Hepatocyte (in vitro differentiated cells): ENCODE results near the gene OMA1. TPM values are rescaled to one million over a fixed set of nuclear protein-coding genes. Genes with fewer than 3 reads are reported as not detected.
"Not testable (repeated sequence)": the region's sequence is repeated elsewhere in the genome, so short reads cannot be mapped to it uniquely, and the experiment has no call there.

Experiments
- DNase-seq: peaks from one replicate; pipeline ENCODE4 v3.0.0-alpha.2; 2016; ENCODE audit warnings: low spot score
- H2AFZ ChIP-seq: fragments of 200-600 bp; sonication (generic); 2 replicates; pipeline ENCODE4 v1.6.0; 2016; ENCODE audit warnings: antibody characterized with exemption, mild to moderate bottlenecking
- H3K27ac ChIP-seq: fragments of 200-600 bp; sonication (generic); 2 replicates; pipeline ENCODE4 v1.5.1; 2016; ENCODE audit warnings: mild to moderate bottlenecking
- H3K27me3 ChIP-seq: fragments of 200-600 bp; sonication (generic); 2 replicates; pipeline ENCODE4 v1.6.1; 2016
- H3K36me3 ChIP-seq: fragments of 200-600 bp; sonication (generic); replicated peaks from 2 replicates; pipeline ENCODE4 v1.5.1; 2016; ENCODE audit warnings: low read depth; ENCODE audit not compliant: insufficient read depth
- H3K4me1 ChIP-seq: fragments of 200-600 bp; sonication (generic); 2 replicates; pipeline ENCODE4 v1.5.1; 2016; ENCODE audit warnings: mild to moderate bottlenecking, moderate library complexity; ENCODE audit not compliant: insufficient read depth
- H3K4me2 ChIP-seq: fragments of 200-600 bp; sonication (generic); 2 replicates; pipeline ENCODE4 v1.6.0; 2016
- H3K4me3 ChIP-seq: fragments of 200-600 bp; sonication (generic); 2 replicates; pipeline ENCODE4 v1.5.1; 2016; ENCODE audit warnings: mild to moderate bottlenecking
- H3K79me2 ChIP-seq: fragments of 200-600 bp; sonication (generic); 2 replicates; pipeline ENCODE4 v1.6.0; 2017; ENCODE audit warnings: mild to moderate bottlenecking
- H3K9me2 ChIP-seq: fragments of 200-600 bp; sonication (generic); replicated peaks from 2 replicates; pipeline ENCODE4 v1.6.0; 2017; ENCODE audit warnings: mild to moderate bottlenecking; ENCODE audit not compliant: insufficient read depth
- H3K9me3 ChIP-seq: fragments of 200-600 bp; sonication (generic); 2 replicates; pipeline ENCODE4 v1.5.1; 2016; ENCODE audit warnings: low read depth, mild to moderate bottlenecking
- H4K20me1 ChIP-seq: fragments of 200-600 bp; sonication (generic); 2 replicates; pipeline ENCODE4 v1.6.0; 2016; ENCODE audit warnings: mild to moderate bottlenecking; ENCODE audit not compliant: insufficient read depth, poor library complexity, severe bottlenecking
- EZH2 ChIP-seq: fragments of 200-600 bp; sonication (generic); IDR thresholded peaks from 2 replicates; pipeline ENCODE4 v1.6.1; 2016; ENCODE audit warnings: antibody characterized with exemption, mild to moderate bottlenecking, borderline replicate concordance
- EZH2phosphoT487 ChIP-seq: fragments of 200-600 bp; sonication (generic); IDR thresholded peaks from one replicate; pipeline ENCODE4 v1.6.1; 2018; ENCODE audit warnings: antibody characterized with exemption, mild to moderate bottlenecking, low read depth, moderate library complexity; ENCODE audit not compliant: unreplicated experiment, severe bottlenecking
- WGBS: methylation state at CpG from one replicate; pipeline ENCODE4 v1.1.6; 2016; ENCODE audit warnings: low lambda C conversion rate; ENCODE audit errors: missing lambda C conversion rate; 5-methylcytosine and 5-hydroxymethylcytosine counted together
- polyA plus RNA-seq: library from polyadenylated mRNA; unstranded; fragments of >200 nt; fragmentation: Nextera tagmentation; extraction: Ambion mirVana; gene quantifications from 2 replicates; pipeline ENCODE4 v1.2.1, GENCODE V29; 2016
- total RNA-seq: library from RNA; depleted of rRNA; stranded (reverse); fragments of >200 nt; gene quantifications from 2 replicates; pipeline ENCODE4 v1.2.3, GENCODE V29; 2014
- TF ChIP-seq, protein P1 (sequence below): fragments of 200-600 bp; sonication (generic); IDR thresholded peaks from 2 replicates; pipeline ENCODE4 v1.5.1; 2016; ENCODE audit warnings: antibody characterized with exemption, mild to moderate bottlenecking; ENCODE audit not compliant: poor library complexity

The OMA1 gene
- total and polyA plus RNA-seq, 2 experiments from 2014 or later: 19.7 to 36.0 TPM

GRCh38 chr1:58568911-58569310 lies 22.4 kb upstream of the OMA1 start:
- Histone ChIP-seq H3K4me1 (peaks cover 12% of the 10 kb centered on the region), H4K20me1 (no peaks in the 10 kb centered on the region), H2AFZ (no peak overlapping the region), H3K9me2 (no peaks in the 10 kb centered on the region), H3K4me3 (no peak overlapping the region), H3K27me3 (no peaks in the 10 kb centered on the region), H3K4me2 (no peak overlapping the region), H3K27ac (no peak overlapping the region), H3K9me3 (no peaks in the 10 kb centered on the region), H3K36me3 (no peaks in the 10 kb centered on the region), H3K79me2 (no peaks in the 10 kb centered on the region)
- 78% methylated on average over 5 of the region's 5 CpGs for WGBS
- DNase-seq: no peak
- TF ChIP-seq, protein P1, sequence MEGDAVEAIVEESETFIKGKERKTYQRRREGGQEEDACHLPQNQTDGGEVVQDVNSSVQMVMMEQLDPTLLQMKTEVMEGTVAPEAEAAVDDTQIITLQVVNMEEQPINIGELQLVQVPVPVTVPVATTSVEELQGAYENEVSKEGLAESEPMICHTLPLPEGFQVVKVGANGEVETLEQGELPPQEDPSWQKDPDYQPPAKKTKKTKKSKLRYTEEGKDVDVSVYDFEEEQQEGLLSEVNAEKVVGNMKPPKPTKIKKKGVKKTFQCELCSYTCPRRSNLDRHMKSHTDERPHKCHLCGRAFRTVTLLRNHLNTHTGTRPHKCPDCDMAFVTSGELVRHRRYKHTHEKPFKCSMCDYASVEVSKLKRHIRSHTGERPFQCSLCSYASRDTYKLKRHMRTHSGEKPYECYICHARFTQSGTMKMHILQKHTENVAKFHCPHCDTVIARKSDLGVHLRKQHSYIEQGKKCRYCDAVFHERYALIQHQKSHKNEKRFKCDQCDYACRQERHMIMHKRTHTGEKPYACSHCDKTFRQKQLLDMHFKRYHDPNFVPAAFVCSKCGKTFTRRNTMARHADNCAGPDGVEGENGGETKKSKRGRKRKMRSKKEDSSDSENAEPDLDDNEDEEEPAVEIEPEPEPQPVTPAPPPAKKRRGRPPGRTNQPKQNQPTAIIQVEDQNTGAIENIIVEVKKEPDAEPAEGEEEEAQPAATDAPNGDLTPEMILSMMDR: no peak
- TF ChIP-seq EZH2 (no peak), EZH2phosphoT487 (no peak)

DNA sequence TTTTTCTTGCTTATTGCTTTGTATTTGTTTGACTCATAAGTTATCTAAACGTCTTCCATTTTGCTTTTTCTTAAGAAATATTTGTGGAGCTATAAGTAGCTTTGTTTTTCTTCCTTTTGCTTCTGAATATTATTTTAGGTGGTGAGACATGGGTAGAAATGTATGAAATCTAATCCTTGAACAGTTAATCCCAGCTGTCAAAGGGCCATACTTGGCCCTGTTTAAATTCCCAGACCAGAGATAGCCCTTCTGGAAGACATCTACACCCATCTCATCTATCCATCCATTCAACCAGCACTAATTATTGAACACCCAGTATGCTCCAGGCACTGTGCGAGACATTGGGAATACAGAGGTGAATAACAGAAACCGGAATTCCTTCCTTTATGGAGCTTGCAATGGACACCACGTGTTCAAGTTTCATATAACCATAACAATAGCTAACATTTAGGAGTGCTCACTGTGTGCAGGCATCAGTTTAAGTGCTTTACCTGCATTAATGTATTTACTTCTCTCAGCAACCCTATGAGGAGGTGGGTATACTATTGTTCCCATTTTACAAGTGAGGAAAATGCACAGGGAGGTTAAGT lies 21.8 kb upstream of the OMA1 start:
- H3K4me1 ChIP-seq: peaks cover 12% of the 10 kb centered on the region
- H3K9me3 ChIP-seq: no peaks in the 10 kb centered on the region
- no peak for DNase-seq
- no peak overlapping the region for H2AFZ ChIP-seq
- H4K20me1 ChIP-seq: no peaks in the 10 kb centered on the region
- TF ChIP-seq, protein P1: no peak
- no peak for TF ChIP-seq EZH2
- TF ChIP-seq EZH2phosphoT487: no peak
- H3K4me2 ChIP-seq: no peak overlapping the region
- H3K36me3 ChIP-seq: no peaks in the 10 kb centered on the region
- H3K27ac ChIP-seq: no peak overlapping the region
- 83% methylated on average over 4 of the region's 4 CpGs for WGBS
- H3K27me3 ChIP-seq: no peaks in the 10 kb centered on the region
- no peak overlapping the region for H3K4me3 ChIP-seq
- H3K9me2 ChIP-seq: no peaks in the 10 kb centered on the region
- H3K79me2 ChIP-seq: no peaks in the 10 kb centered on the region

DNA sequence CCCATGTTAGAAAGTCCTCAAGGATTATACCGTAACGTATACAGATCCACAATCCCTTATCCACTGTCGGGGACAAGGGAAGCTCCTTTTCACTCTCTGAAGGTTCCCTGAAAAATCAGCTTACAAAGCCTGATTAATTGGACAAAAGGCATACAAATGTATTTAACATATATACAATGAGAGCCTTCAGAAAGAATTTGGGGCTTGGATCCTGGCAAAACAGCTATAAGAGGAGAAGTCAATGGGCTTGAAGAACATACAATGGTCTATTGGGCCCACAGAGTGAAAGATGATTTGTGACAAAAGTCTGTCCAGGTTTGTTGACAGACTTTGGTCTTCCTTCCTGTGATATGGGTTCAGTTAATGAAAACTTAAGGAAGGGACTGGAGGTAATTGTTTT lies 19.8 kb upstream of the OMA1 start:
- H3K9me3 ChIP-seq: no peaks in the 10 kb centered on the region
- no peaks in the 10 kb centered on the region for H3K36me3 ChIP-seq
- no peak for TF ChIP-seq EZH2
- TF ChIP-seq, protein P1: no peak
- TF ChIP-seq EZH2phosphoT487: no peak
- H3K4me2 ChIP-seq: no peak overlapping the region
- no peak for DNase-seq
- H4K20me1 ChIP-seq: no peaks in the 10 kb centered on the region
- no peak overlapping the region for H3K27ac ChIP-seq
- no peaks in the 10 kb centered on the region for H3K27me3 ChIP-seq
- H3K9me2 ChIP-seq: no peaks in the 10 kb centered on the region
- WGBS: 78% methylated on average over 3 of the region's 3 CpGs
- H3K79me2 ChIP-seq: no peaks in the 10 kb centered on the region
- H3K4me3 ChIP-seq: no peak overlapping the region
- H3K4me1 ChIP-seq: no peaks in the 10 kb centered on the region
- no peak overlapping the region for H2AFZ ChIP-seq

DNA sequence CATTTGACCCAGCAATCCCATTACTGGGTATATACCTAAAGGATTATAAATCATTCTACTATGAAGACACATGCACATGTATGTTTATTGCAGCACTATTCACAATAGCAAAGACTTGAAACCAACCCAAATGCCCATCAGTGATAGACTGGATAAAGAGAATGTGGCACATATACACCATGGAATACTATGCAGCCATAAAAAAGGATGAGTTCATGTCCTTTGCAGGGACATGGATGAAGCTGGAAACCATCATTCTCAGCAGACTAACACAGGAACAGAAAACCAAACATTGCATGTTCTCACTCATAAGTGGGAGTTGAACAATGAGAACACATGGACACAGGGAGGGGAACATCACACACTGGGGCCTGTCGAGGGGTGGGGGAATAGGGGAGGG lies 17.2 kb upstream of the OMA1 start:
- not testable (repeated sequence) for H3K9me3 ChIP-seq, H2AFZ ChIP-seq, DNase-seq, H3K4me3 ChIP-seq, H3K27me3 ChIP-seq, H3K4me1 ChIP-seq, H3K9me2 ChIP-seq, H4K20me1 ChIP-seq, H3K79me2 ChIP-seq, H3K4me2 ChIP-seq, H3K27ac ChIP-seq, H3K36me3 ChIP-seq
- WGBS: 83% methylated on average over 1 of the region's 1 CpG
